K562 (cell line): ENCODE results near the gene SLC38A1. TPM values are rescaled to one million over a fixed set of nuclear protein-coding genes. Genes with fewer than 3 reads are reported as not detected.

Source experiments
- ATAC-seq: fragments of 200-7000 bp; cut with Tn5 transposase; 3 replicates; pipeline ENCODE4 v1.9.1; 2020; ENCODE audit warnings: moderate library complexity
- BruUV-seq: library from RNA; stranded (reverse); fragments of 400-500 nt; replicated peaks from 2 replicates; lab custom pipeline; 2021; lab: Mats Ljungman, UMichigan
- CTCF ChIA-PET: fragments of 300-600 bp; formaldehyde crosslinking; extraction: SDS; loops from one replicate; lab custom pipeline; 2021; ENCODE audit warnings: low intra/inter-chr PET ratio; lab: Yijun Ruan, JAX
- POLR2A ChIA-PET: fragments of 300-600, 350-650 bp; sonication (Branson Sonifier 250); formaldehyde crosslinking; extraction: SDS; loops from one replicate; lab custom pipeline; 2021; ENCODE audit warnings: antibody characterized with exemption, inconsistent platforms; lab: Yijun Ruan, JAX
- DNase-seq, 4 experiments: peaks; one replicate each; pipeline versions ENCODE4 v3.0.0 to v3.0.0-alpha.2; 2011 to 2018; ENCODE audit warnings: low spot score in 3 of 4, mixed read lengths in 3 of 4; ENCODE audit errors: extremely low read depth in 1 of 4
- FAIRE-seq: peaks from 2 replicates; lab custom pipeline; 2011; peaks lifted over from hg19 to GRCh38; lab: Jason Lieb, UNC
- H2AFZ ChIP-seq: 2 replicates; pipeline ENCODE4 v1.6.0; 2011; ENCODE audit warnings: low read depth, low read length, control low read depth, inconsistent platforms
- H3K27ac ChIP-seq: fragments of 200-600 bp; 3 replicates; pipeline ENCODE4 v1.8.0; 2011; ENCODE audit warnings: low read depth, mild to moderate bottlenecking, control low read depth, inconsistent platforms, low read length, moderate library complexity, mixed read lengths; ENCODE audit errors: extremely low read depth
- H3K27me3 ChIP-seq, 2 experiments: fragments of 300-600 bp in 1 of 2; 2 replicates in 1 of 2; 3 replicates in 1 of 2; pipeline versions ENCODE4 v1.6.0 to v1.8.0; 2011; ENCODE audit warnings: inconsistent platforms in 2 of 2, low read length in 2 of 2, mild to moderate bottlenecking in 1 of 2, mixed read lengths in 1 of 2, moderate library complexity in 1 of 2; ENCODE audit not compliant: control insufficient read depth in 2 of 2, insufficient read depth in 2 of 2
- H3K36me3 ChIP-seq: fragments of 300-600 bp; 3 replicates; pipeline ENCODE4 v1.8.0; 2011; ENCODE audit warnings: mild to moderate bottlenecking, low read length, inconsistent platforms; ENCODE audit not compliant: control insufficient read depth, insufficient read depth
- H3K4me1 ChIP-seq, 2 experiments: fragments of 200-600 bp in 1 of 2; replicated peaks in 1 of 2; 2 replicates in 1 of 2; 3 replicates in 1 of 2; pipeline versions ENCODE4 v1.5.1 to v1.8.0; 2011; ENCODE audit warnings: inconsistent platforms in 2 of 2, low read length in 2 of 2, mild to moderate bottlenecking in 1 of 2, mixed read lengths in 1 of 2, moderate library complexity in 1 of 2; ENCODE audit not compliant: control insufficient read depth in 2 of 2, insufficient read depth in 2 of 2
- H3K4me2 ChIP-seq: 2 replicates; pipeline ENCODE4 v1.6.1; 2011; ENCODE audit warnings: low read length, control low read depth, inconsistent platforms, mixed read lengths; ENCODE audit not compliant: insufficient read depth
- H3K4me3 ChIP-seq: fragments of 200-600 bp; sonication (generic), shearing (Covaris generic); 2 replicates; pipeline ENCODE4 v1.5.1; 2016; ENCODE audit warnings: control low read depth, inconsistent platforms
- H3K79me2 ChIP-seq: fragments of 200-600 bp; 3 replicates; pipeline ENCODE4 v1.8.0; 2011; ENCODE audit warnings: low read length, inconsistent platforms; ENCODE audit not compliant: control insufficient read depth, insufficient read depth
- H3K9ac ChIP-seq, 2 experiments: 2 replicates each; pipeline versions ENCODE4 v1.6.0 to v1.6.1; 2011; ENCODE audit warnings: low read depth in 2 of 2, low read length in 2 of 2, control low read depth in 1 of 2, inconsistent platforms in 1 of 2, mild to moderate bottlenecking in 1 of 2, mixed read lengths in 1 of 2; ENCODE audit not compliant: insufficient read depth in 1 of 2
- H3K9me1 ChIP-seq: one replicate; pipeline ENCODE4 v1.6.0; 2011; ENCODE audit warnings: inconsistent platforms, mild to moderate bottlenecking, low read length, moderate library complexity; ENCODE audit not compliant: control insufficient read depth, insufficient read depth
- H3K9me3 ChIP-seq: replicated peaks from 2 replicates; pipeline ENCODE4 v1.5.1; 2011; ENCODE audit warnings: low read depth, low read length, inconsistent platforms; ENCODE audit not compliant: control insufficient read depth, insufficient read depth
- H4K20me1 ChIP-seq: replicated peaks from 2 replicates; pipeline ENCODE4 v1.6.1; 2011; ENCODE audit warnings: low read length, inconsistent platforms, mixed read lengths; ENCODE audit not compliant: control insufficient read depth, insufficient read depth
- CBX8 ChIP-seq: fragments of 200-600 bp; sonication (generic); IDR thresholded peaks from 2 replicates; pipeline ENCODE4 v1.6.1; 2012; ENCODE audit warnings: borderline replicate concordance, mixed run types, low read depth, mild to moderate bottlenecking, moderate library complexity, mixed read lengths, low read length, control low read depth, inconsistent platforms; ENCODE audit not compliant: poor library complexity, severe bottlenecking; ENCODE audit errors: extremely low read depth
- GABPB2 ChIP-seq: fragments of 250-450 bp; sonication (Bioruptor Pico); conservative IDR thresholded peaks from 2 replicates; pipeline ENCODE4 v1.5.1; 2021; ENCODE audit warnings: mild to moderate bottlenecking
- NELFE ChIP-seq: IDR thresholded peaks from 2 replicates; pipeline ENCODE4 v1.6.1; 2011; ENCODE audit warnings: mild to moderate bottlenecking; ENCODE audit not compliant: insufficient read depth, insufficient read length
- RBM15 ChIP-seq: fragments of 200-400 bp; formaldehyde crosslinking; IDR thresholded peaks from 2 replicates; pipeline ENCODE4 v1.6.1; 2018; ENCODE audit warnings: mild to moderate bottlenecking, low read length, moderate library complexity; ENCODE audit not compliant: insufficient read depth
- RUNX1 ChIP-seq: sonication (generic); IDR thresholded peaks from 2 replicates; pipeline ENCODE4 v1.6.1; 2016; ENCODE audit warnings: antibody characterized with exemption, low read depth
- SNRNP70 ChIP-seq: fragments of 200-400 bp; formaldehyde crosslinking; optimal IDR thresholded peaks from 2 replicates; pipeline ENCODE3; 2017; ENCODE audit warnings: low read depth, low read length
- TCF7L2 ChIP-seq: fragments of 150-350 bp; IDR thresholded peaks from 2 replicates; pipeline ENCODE4 v1.6.1; 2016; ENCODE audit warnings: low read depth, mild to moderate bottlenecking, low read length, moderate library complexity
- ZNF24 ChIP-seq: fragments of 450-650 bp; IDR thresholded peaks from 2 replicates; pipeline ENCODE4 v1.6.1; 2016
- WGBS: fragments of 100-300 bp; shearing (Covaris generic); methylation state at CpG from one replicate; pipeline ENCODE4 v1.1.6; 2016; ENCODE audit warnings: low coverage, mixed read lengths; ENCODE audit not compliant: insufficient coverage; ENCODE audit errors: missing lambda C conversion rate; 5-methylcytosine and 5-hydroxymethylcytosine counted together
- in situ Hi-C: fragments of 300-500 bp; cut with MboI; formaldehyde crosslinking; loops from 4 replicates; pipeline ENCODE4 v1.15.0; 2018; ENCODE audit warnings: inconsistent platforms, mixed read lengths
- intact Hi-C: fragments of 100-400 bp; cut with micrococcal nuclease; formaldehyde crosslinking; loops from 2 replicates; pipeline ENCODE4 v1.14.2; 2022
- polyA plus RNA-seq, 8 experiments: library from polyadenylated mRNA; depleted of rRNA in 4 of 8; stranded (reverse) in 5 of 8; unstranded in 3 of 8; fragments of >200 nt; fragmentation: Nextera tagmentation in 2 of 8; fragmentation: Illumina TruSeq in 1 of 8; extraction: Ambion mirVana in 2 of 8; extraction: Trizol in 1 of 8; gene quantifications; 2 replicates each; pipeline versions ENCODE4 v1.2.1 to v1.2.3, GENCODE V29; 2011 to 2014; ENCODE audit warnings: inconsistent platforms in 1 of 8, missing spikeins in 1 of 8
- total RNA-seq, 7 experiments: library from RNA; depleted of rRNA in 6 of 7; stranded (reverse); fragments of >200 nt in 6 of 7; fragmentation: Illumina TruSeq in 2 of 7; extraction: Trizol in 2 of 7; gene quantifications; 2 replicates each; pipeline versions ENCODE4 v1.2.1 to v1.2.3, GENCODE V29; 2011 to 2021; ENCODE audit warnings: low replicate concordance in 1 of 7
- TF ChIP-seq, protein P1 (sequence below): sonication (generic); formaldehyde crosslinking; IDR thresholded peaks from 2 replicates; pipeline ENCODE4 v1.8.1; 2023; ENCODE audit warnings: mild to moderate bottlenecking, missing genetic modification reagents
- TF ChIP-seq, protein P2 (sequence below): fragments of 450-650 bp; formaldehyde crosslinking; IDR thresholded peaks from 2 replicates; pipeline ENCODE4 v1.4.0; 2020; ENCODE audit warnings: mild to moderate bottlenecking, mixed read lengths
- TF ChIP-seq, protein P3 (sequence below): sonication (generic); formaldehyde crosslinking; IDR thresholded peaks from 2 replicates; pipeline ENCODE4 v1.8.0; 2022; ENCODE audit warnings: mild to moderate bottlenecking, missing genetic modification reagents
- TF ChIP-seq, protein P4 (sequence below), 2 experiments: fragments of 450-650 bp in 1 of 2; sonication (generic) in 1 of 2; formaldehyde crosslinking; conservative IDR thresholded peaks; 2 replicates each; pipeline versions ENCODE4 v1.4.0 to v1.8.1; 2020 to 2022; ENCODE audit warnings: mild to moderate bottlenecking in 1 of 2, missing genetic modification reagents in 1 of 2
- TF ChIP-seq, protein P5 (sequence below): fragments of 450-650 bp; IDR thresholded peaks from 2 replicates; pipeline ENCODE4 v1.7.1; 2018; ENCODE audit warnings: mild to moderate bottlenecking, low read depth; ENCODE audit not compliant: partially characterized antibody

The SLC38A1 gene
- total and polyA plus RNA-seq, 9 of the 15 experiments (the other 6 are each of a cell fraction or from before 2014, with no cell fraction given): 51.9 to 112 (median 75.0) TPM

DNA sequence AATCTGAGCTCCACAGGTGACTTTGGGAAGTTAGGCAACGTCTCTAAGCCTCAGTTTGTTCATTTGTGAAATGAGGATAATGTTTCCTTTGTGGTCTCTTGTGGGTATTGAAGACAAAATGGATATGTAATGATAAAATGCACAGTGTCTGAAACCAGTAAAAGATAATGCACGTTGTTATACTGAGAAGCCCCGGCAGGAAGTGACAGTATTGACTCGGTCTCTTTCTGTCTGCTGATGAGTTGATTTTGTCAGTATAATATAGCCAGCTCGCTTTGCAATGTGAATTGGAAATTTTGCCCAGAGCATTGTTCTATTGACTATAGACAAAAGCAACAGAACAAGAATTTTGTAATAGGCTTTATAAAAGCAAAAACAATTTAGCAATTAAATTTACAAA, 49.2 kb upstream of the SLC38A1 start:
- Histone ChIP-seq H3K27ac (no peak overlapping the region), H3K9me3 (no peaks in the 10 kb centered on the region), H3K27me3 (no peaks in the 10 kb centered on the region), H3K36me3 (no peaks in the 10 kb centered on the region), H4K20me1 (no peaks in the 10 kb centered on the region), H2AFZ (peak overlapping the region; percentile 79), H3K79me2 (no peaks in the 10 kb centered on the region), H3K9me1 (no peaks in the 10 kb centered on the region), H3K4me3 (no peak overlapping the region), H3K9ac (no peak overlapping the region), H3K4me2 (no peak overlapping the region), H3K4me1 (no peaks in the 10 kb centered on the region)
- DNase-seq (peak in 1 of 4 experiments; percentile 8), ATAC-seq (peak; percentile 64), FAIRE-seq (peak; percentile 11)
- POLR2A ChIA-PET: no interaction called here
- in situ Hi-C loops: no loop called here
- CTCF ChIA-PET: no interaction called here
- 0% methylated on average over 5 of the region's 5 CpGs for WGBS
- no TSS peak for BruUV-seq
- intact Hi-C loops: no loop called here
- TF ChIP-seq RBM15 (no peak), GABPB2 (CRISPR knock-in tag) (no peak), TCF7L2 (no peak), CBX8 (no peak), SNRNP70 (no peak), RUNX1 (no peak), NELFE (no peak), ZNF24 (no peak)
- TF ChIP-seq, protein P1, sequence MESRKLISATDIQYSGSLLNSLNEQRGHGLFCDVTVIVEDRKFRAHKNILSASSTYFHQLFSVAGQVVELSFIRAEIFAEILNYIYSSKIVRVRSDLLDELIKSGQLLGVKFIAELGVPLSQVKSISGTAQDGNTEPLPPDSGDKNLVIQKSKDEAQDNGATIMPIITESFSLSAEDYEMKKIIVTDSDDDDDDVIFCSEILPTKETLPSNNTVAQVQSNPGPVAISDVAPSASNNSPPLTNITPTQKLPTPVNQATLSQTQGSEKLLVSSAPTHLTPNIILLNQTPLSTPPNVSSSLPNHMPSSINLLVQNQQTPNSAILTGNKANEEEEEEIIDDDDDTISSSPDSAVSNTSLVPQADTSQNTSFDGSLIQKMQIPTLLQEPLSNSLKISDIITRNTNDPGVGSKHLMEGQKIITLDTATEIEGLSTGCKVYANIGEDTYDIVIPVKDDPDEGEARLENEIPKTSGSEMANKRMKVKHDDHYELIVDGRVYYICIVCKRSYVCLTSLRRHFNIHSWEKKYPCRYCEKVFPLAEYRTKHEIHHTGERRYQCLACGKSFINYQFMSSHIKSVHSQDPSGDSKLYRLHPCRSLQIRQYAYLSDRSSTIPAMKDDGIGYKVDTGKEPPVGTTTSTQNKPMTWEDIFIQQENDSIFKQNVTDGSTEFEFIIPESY (CRISPR knock-in tag): no peak
- TF ChIP-seq, protein P2, sequence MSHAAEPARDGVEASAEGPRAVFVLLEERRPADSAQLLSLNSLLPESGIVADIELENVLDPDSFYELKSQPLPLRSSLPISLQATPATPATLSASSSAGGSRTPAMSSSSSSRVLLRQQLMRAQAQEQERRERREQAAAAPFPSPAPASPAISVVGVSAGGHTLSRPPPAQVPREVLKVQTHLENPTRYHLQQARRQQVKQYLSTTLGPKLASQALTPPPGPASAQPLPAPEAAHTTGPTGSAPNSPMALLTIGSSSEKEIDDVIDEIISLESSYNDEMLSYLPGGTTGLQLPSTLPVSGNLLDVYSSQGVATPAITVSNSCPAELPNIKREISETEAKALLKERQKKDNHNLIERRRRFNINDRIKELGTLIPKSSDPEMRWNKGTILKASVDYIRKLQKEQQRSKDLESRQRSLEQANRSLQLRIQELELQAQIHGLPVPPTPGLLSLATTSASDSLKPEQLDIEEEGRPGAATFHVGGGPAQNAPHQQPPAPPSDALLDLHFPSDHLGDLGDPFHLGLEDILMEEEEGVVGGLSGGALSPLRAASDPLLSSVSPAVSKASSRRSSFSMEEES: no peak
- TF ChIP-seq, protein P3, sequence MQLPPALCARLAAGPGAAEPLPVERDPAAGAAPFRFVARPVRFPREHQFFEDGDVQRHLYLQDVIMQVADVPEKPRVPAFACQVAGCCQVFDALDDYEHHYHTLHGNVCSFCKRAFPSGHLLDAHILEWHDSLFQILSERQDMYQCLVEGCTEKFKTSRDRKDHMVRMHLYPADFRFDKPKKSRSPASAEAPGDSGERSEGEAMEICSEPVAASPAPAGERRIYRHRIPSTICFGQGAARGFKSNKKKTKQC (CRISPR knock-in tag): no peak
- TF ChIP-seq, protein P4, sequence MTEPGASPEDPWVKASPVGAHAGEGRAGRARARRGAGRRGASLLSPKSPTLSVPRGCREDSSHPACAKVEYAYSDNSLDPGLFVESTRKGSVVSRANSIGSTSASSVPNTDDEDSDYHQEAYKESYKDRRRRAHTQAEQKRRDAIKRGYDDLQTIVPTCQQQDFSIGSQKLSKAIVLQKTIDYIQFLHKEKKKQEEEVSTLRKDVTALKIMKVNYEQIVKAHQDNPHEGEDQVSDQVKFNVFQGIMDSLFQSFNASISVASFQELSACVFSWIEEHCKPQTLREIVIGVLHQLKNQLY (CRISPR knock-in tag; conservative IDR thresholded peaks at IDR 0.05): no peak
- TF ChIP-seq, protein P5, sequence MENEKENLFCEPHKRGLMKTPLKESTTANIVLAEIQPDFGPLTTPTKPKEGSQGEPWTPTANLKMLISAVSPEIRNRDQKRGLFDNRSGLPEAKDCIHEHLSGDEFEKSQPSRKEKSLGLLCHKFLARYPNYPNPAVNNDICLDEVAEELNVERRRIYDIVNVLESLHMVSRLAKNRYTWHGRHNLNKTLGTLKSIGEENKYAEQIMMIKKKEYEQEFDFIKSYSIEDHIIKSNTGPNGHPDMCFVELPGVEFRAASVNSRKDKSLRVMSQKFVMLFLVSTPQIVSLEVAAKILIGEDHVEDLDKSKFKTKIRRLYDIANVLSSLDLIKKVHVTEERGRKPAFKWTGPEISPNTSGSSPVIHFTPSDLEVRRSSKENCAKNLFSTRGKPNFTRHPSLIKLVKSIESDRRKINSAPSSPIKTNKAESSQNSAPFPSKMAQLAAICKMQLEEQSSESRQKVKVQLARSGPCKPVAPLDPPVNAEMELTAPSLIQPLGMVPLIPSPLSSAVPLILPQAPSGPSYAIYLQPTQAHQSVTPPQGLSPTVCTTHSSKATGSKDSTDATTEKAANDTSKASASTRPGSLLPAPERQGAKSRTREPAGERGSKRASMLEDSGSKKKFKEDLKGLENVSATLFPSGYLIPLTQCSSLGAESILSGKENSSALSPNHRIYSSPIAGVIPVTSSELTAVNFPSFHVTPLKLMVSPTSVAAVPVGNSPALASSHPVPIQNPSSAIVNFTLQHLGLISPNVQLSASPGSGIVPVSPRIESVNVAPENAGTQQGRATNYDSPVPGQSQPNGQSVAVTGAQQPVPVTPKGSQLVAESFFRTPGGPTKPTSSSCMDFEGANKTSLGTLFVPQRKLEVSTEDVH: no peak
